ENCODE results near the gene CEP57L1.
A peak's percentile ranks its signal among the peaks of the same experiment; 100 is the strongest.
"Not testable (repeated sequence)": the region's sequence is repeated elsewhere in the genome, so short reads cannot be mapped to it uniquely, and the experiment has no call there.

CEP57L1 gene

GRCh38 chr6:109083657-109084056 lies 11.7 kb upstream of the CEP57L1 start:
- Mint-ChIP-seq H3K27ac (no peak overlapping the region), H3K4me1 (peaks cover 2% of the 10 kb centered on the region), H3K4me3 (no peak overlapping the region), H3K9me3 (no peaks in the 10 kb centered on the region), H3K27me3 (no peaks in the 10 kb centered on the region), H3K36me3 (no peaks in the 10 kb centered on the region)
- DNase-seq (ENCODE audit: low spot score in 2 of 2): no peak
- no peak for ATAC-seq (ENCODE audit: low read depth)

GRCh38 chr6:109084146-109084545 lies 11.2 kb upstream of the CEP57L1 start:
- not testable (repeated sequence) for H3K27ac Mint-ChIP-seq; H3K27me3 Mint-ChIP-seq; ATAC-seq (ENCODE audit: low read depth); H3K36me3 Mint-ChIP-seq; DNase-seq (ENCODE audit: low spot score in 2 of 2); H3K9me3 Mint-ChIP-seq; H3K4me3 Mint-ChIP-seq; H3K4me1 Mint-ChIP-seq

- no peak overlapping the region for H3K4me3 Mint-ChIP-seq
- DNase-seq (ENCODE audit: low spot score in 2 of 2) (no peak), ATAC-seq (ENCODE audit: low read depth) (no peak)
- H3K36me3 Mint-ChIP-seq: no peaks in the 10 kb centered on the region
- H3K9me3 Mint-ChIP-seq: no peaks in the 10 kb centered on the region
- H3K4me1 Mint-ChIP-seq: peaks cover 27% of the 10 kb centered on the region
- no peaks in the 10 kb centered on the region for H3K27me3 Mint-ChIP-seq
- no peak overlapping the region for H3K27ac Mint-ChIP-seq
Observed at GRCh38 chr6:109087661-109088264, 7.5 kb upstream of the CEP57L1 start.

- Mint-ChIP-seq H3K9me3 (no peaks in the 10 kb centered on the region), H3K27ac (peak overlapping the region; percentile 18), H3K4me3 (no peak overlapping the region), H3K4me1 (peaks cover 32% of the 10 kb centered on the region), H3K27me3 (no peaks in the 10 kb centered on the region), H3K36me3 (no peaks in the 10 kb centered on the region)
- DNase-seq (ENCODE audit: low spot score in 2 of 2) (no peak), ATAC-seq (ENCODE audit: low read depth) (no peak)
Observed at GRCh38 chr6:109088995-109089394, 6.3 kb upstream of the CEP57L1 start.

- Mint-ChIP-seq H3K9me3 (no peaks in the 10 kb centered on the region), H3K4me3 (no peak overlapping the region), H3K4me1 (peaks cover 37% of the 10 kb centered on the region), H3K27me3 (no peaks in the 10 kb centered on the region), H3K27ac (peak overlapping the region; percentile 30), H3K36me3 (no peaks in the 10 kb centered on the region)
- DNase-seq (ENCODE audit: low spot score in 2 of 2): no peak
- no peak for ATAC-seq (ENCODE audit: low read depth)
Observed at GRCh38 chr6:109091314-109092024, 3.8 kb upstream of the CEP57L1 start.

- no peak for DNase-seq (ENCODE audit: low spot score in 2 of 2)
- Mint-ChIP-seq H3K4me1 (peaks cover 37% of the 10 kb centered on the region), H3K9me3 (no peaks in the 10 kb centered on the region), H3K27me3 (no peaks in the 10 kb centered on the region), H3K27ac (peak overlapping the region; percentile 30), H3K4me3 (no peak overlapping the region), H3K36me3 (no peaks in the 10 kb centered on the region)
- ATAC-seq (ENCODE audit: low read depth): no peak
Observed at GRCh38 chr6:109092074-109092473, 3.2 kb upstream of the CEP57L1 start.

- H3K4me1 Mint-ChIP-seq: peaks cover 37% of the 10 kb centered on the region
- H3K9me3 Mint-ChIP-seq: no peaks in the 10 kb centered on the region
- ATAC-seq (ENCODE audit: low read depth) (no peak), DNase-seq (ENCODE audit: low spot score in 2 of 2) (no peak)
- no peaks in the 10 kb centered on the region for H3K36me3 Mint-ChIP-seq
- H3K27ac Mint-ChIP-seq: peak overlapping the region; percentile 99
- no peaks in the 10 kb centered on the region for H3K27me3 Mint-ChIP-seq
- peak overlapping the region; percentile 96 for H3K4me3 Mint-ChIP-seq
Observed at GRCh38 chr6:109093732-109094415, 1.4 kb upstream of the CEP57L1 start.

- DNase-seq (ENCODE audit: low spot score in 2 of 2): peak; percentile 77 to 78
- ATAC-seq (ENCODE audit: low read depth): peak; percentile 66
- peak within 1 kb of the TSS; percentile 99 for H3K27ac Mint-ChIP-seq
- H3K9me3 Mint-ChIP-seq: no peaks in the 10 kb centered on the region
- H3K27me3 Mint-ChIP-seq: no peaks in the 10 kb centered on the region
- no peaks in the 10 kb centered on the region for H3K36me3 Mint-ChIP-seq
- peak within 1 kb of the TSS; percentile 96 for H3K4me3 Mint-ChIP-seq
- peaks cover 37% of the 10 kb centered on the region for H3K4me1 Mint-ChIP-seq
Observed at GRCh38 chr6:109094416-109095035, 781 bp upstream of the CEP57L1 start, which contains the start of gene SESN1. SESN1 (minus strand) TSS chr6:109094846; CDS start chr6:109094073, 773 bp downstream.

- Mint-ChIP-seq H3K9me3 (no peaks in the 10 kb centered on the region), H3K27ac (peak overlapping the region; percentile 99), H3K27me3 (no peaks in the 10 kb centered on the region), H3K36me3 (no peaks in the 10 kb centered on the region), H3K4me1 (peaks cover 29% of the 10 kb centered on the region), H3K4me3 (peak overlapping the region; percentile 96)
- ATAC-seq (ENCODE audit: low read depth) (no peak), DNase-seq (ENCODE audit: low spot score in 2 of 2) (no peak)
Observed at GRCh38 chr6:109095835-109096084, 453 bp downstream of the CEP57L1 start.

- DNase-seq (ENCODE audit: low spot score in 2 of 2) (no peak), ATAC-seq (ENCODE audit: low read depth) (no peak)
- H3K27ac Mint-ChIP-seq: no peak overlapping the region
- no peaks in the 10 kb centered on the region for H3K9me3 Mint-ChIP-seq
- no peaks in the 10 kb centered on the region for H3K36me3 Mint-ChIP-seq
- H3K4me1 Mint-ChIP-seq: peaks cover 24% of the 10 kb centered on the region
- no peaks in the 10 kb centered on the region for H3K27me3 Mint-ChIP-seq
- H3K4me3 Mint-ChIP-seq: peak overlapping the region; percentile 96
Observed at GRCh38 chr6:109096208-109096607, 901 bp downstream of the CEP57L1 start.

GRCh38 chr6:109097661-109098060 lies 2.4 kb downstream of the CEP57L1 start:
- no peak for ATAC-seq (ENCODE audit: low read depth)
- H3K4me3 Mint-ChIP-seq: no peak overlapping the region
- peaks cover 4% of the 10 kb centered on the region for H3K36me3 Mint-ChIP-seq
- H3K27ac Mint-ChIP-seq: no peak overlapping the region
- H3K27me3 Mint-ChIP-seq: no peaks in the 10 kb centered on the region
- no peak for DNase-seq (ENCODE audit: low spot score in 2 of 2)
- H3K4me1 Mint-ChIP-seq: peaks cover 10% of the 10 kb centered on the region
- no peaks in the 10 kb centered on the region for H3K9me3 Mint-ChIP-seq

GRCh38 chr6:109102762-109103161 lies 7.5 kb downstream of the CEP57L1 start:
- H3K9me3 Mint-ChIP-seq: no peaks in the 10 kb centered on the region

GRCh38 chr6:109103942-109104341 lies 8.6 kb downstream of the CEP57L1 start:
- peaks cover 4% of the 10 kb centered on the region for H3K36me3 Mint-ChIP-seq
- H3K4me1 Mint-ChIP-seq: peaks cover 2% of the 10 kb centered on the region
- no peak overlapping the region for H3K4me3 Mint-ChIP-seq
- ATAC-seq (ENCODE audit: low read depth) (no peak), DNase-seq (ENCODE audit: low spot score in 2 of 2) (no peak)
- H3K27ac Mint-ChIP-seq: no peak overlapping the region
- no peaks in the 10 kb centered on the region for H3K9me3 Mint-ChIP-seq
- no peaks in the 10 kb centered on the region for H3K27me3 Mint-ChIP-seq

More at GRCh38 chr6:109102762-109103161, 7.5 kb downstream of the CEP57L1 start:
- ATAC-seq (ENCODE audit: low read depth) (no peak), DNase-seq (ENCODE audit: low spot score in 2 of 2) (no peak)
- peaks cover 2% of the 10 kb centered on the region for H3K4me1 Mint-ChIP-seq
- H3K4me3 Mint-ChIP-seq: no peak overlapping the region
- H3K36me3 Mint-ChIP-seq: peaks cover 4% of the 10 kb centered on the region
- no peaks in the 10 kb centered on the region for H3K27me3 Mint-ChIP-seq
- H3K27ac Mint-ChIP-seq: no peak overlapping the region

GRCh38 chr6:109104512-109104911 lies 9.2 kb downstream of the CEP57L1 start:
- no peak for ATAC-seq (ENCODE audit: low read depth)
- no peak overlapping the region for H3K27ac Mint-ChIP-seq
- H3K4me1 Mint-ChIP-seq: peaks cover 2% of the 10 kb centered on the region
- peaks cover 4% of the 10 kb centered on the region for H3K36me3 Mint-ChIP-seq
- H3K4me3 Mint-ChIP-seq: no peak overlapping the region
- no peaks in the 10 kb centered on the region for H3K9me3 Mint-ChIP-seq
- no peak for DNase-seq (ENCODE audit: low spot score in 2 of 2)
- H3K27me3 Mint-ChIP-seq: no peaks in the 10 kb centered on the region

Data from memory B cell (primary cell).